AG09319 (cell line): ENCODE data around the gene ARHGAP10.

ENCODE experiments used
- DNase-seq: peaks from one replicate; pipeline ENCODE4 v3.0.0-alpha.2; 2010; ENCODE audit warnings: low read depth; ENCODE audit errors: extremely low read depth
- TF ChIP-seq, protein P1 (sequence below): IDR thresholded peaks from 2 replicates; pipeline ENCODE4 v1.5.1; 2011; ENCODE audit warnings: low read depth, mild to moderate bottlenecking, inconsistent platforms, low read length, moderate library complexity

The ARHGAP10 gene

GRCh38 chr4:148022975-148023374 lies 291.1 kb downstream of the ARHGAP10 start:
- no peak for DNase-seq
- TF ChIP-seq, protein P1, sequence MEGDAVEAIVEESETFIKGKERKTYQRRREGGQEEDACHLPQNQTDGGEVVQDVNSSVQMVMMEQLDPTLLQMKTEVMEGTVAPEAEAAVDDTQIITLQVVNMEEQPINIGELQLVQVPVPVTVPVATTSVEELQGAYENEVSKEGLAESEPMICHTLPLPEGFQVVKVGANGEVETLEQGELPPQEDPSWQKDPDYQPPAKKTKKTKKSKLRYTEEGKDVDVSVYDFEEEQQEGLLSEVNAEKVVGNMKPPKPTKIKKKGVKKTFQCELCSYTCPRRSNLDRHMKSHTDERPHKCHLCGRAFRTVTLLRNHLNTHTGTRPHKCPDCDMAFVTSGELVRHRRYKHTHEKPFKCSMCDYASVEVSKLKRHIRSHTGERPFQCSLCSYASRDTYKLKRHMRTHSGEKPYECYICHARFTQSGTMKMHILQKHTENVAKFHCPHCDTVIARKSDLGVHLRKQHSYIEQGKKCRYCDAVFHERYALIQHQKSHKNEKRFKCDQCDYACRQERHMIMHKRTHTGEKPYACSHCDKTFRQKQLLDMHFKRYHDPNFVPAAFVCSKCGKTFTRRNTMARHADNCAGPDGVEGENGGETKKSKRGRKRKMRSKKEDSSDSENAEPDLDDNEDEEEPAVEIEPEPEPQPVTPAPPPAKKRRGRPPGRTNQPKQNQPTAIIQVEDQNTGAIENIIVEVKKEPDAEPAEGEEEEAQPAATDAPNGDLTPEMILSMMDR, result no peak

GRCh38 chr4:148023512-148024181 lies 291.8 kb downstream of the ARHGAP10 start:
- TF ChIP-seq, protein P1, result no peak
- DNase-seq, result no peak

DNA sequence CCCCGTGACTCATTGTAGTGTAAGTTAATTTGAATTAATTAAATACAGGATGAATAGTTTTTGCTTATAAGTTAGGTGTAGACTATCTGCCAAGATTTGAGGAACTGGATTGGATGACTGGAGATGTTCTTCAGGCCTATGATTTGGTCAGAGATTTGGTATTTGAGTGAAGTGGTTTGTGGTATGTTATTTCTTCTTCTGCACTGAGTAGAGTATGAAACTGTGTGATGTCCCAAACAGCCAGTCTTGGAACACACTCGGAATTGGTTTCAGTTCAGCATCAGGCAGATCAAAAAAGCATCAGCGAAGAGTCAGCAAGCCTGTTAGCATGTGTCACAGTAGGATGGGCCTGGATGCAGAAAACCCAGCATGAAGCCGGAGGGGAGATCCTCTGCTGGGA lies 294.1 kb downstream of the ARHGAP10 start:
- peak; percentile 71 for DNase-seq
- TF ChIP-seq, protein P1, result no peak

DNA sequence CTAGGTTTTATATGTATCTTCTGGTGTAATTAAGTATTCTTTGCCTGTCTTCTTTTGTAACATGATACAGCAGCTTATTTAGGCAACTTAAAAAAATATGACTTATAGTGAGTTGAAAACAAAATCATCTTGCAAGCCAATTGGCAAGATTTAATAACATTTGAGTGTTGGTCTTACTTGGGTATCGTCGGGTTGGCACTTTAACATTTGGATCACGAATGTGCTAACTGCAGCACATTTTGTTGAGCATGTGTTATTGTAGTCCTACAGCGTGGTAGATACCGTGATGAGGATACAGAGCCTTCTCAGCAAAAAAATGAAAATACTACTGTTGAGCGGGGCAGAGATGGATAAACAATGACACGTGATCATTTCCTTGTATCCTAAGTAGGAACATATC lies 295.3 kb downstream of the ARHGAP10 start:
- TF ChIP-seq, protein P1, result no peak

DNA sequence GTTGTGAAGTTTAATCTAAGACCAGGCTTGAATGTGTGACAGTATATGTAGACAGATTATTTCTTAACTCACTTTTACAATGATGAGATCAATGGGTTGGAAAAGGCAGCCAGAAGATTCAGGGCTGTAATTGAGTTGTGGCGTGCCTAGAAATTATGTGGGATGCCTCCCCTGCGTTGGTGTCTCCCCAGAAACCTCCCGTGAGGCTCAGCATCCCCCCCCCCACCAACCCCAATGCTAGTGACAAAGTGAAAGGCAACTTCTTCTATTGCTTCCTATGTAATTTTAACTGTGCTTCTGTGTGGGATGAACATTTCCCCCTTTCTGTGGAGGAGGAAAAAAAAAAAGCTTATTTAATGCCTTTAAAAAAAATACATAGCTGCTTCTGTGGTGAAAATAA lies 297.9 kb downstream of the ARHGAP10 start:
- TF ChIP-seq, protein P1, result no peak

More for the DNA sequence above, 295.3 kb downstream of the ARHGAP10 start:
- no peak for DNase-seq

DNA sequence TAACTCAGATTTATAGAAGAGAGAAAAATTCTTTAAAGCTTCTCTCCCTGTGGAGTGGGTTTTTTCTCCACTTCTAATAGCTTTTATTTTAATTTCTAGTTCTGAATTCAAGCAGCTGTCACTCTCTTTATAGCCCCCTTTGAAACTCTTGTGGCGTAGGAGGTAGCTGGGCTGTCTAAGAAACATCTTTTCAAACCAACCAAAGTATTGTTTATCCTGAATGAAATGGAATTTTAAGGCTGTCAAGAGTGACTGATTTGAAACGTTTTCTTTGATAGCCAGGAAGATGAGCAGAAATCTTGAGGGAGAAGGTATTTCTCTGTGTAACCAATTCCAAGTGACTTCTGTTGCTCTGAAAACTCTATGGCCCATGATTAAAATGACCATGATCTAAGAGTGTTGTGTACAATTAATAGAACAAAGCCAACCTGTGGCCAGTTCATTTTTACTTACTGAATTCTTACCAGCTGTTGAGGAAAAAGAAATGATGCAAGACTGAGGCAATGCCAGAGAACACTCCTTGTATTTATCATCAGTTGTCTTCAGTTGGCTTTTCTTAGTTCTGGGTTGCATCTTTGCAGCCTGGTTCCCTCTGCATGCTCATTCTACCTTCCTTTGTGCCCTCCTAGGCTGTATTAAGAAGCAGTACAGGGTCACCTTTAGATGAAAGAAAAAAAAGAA lies 298.4 kb downstream of the ARHGAP10 start:
- TF ChIP-seq, protein P1, result no peak
- DNase-seq, result peak; percentile 73

More for the DNA sequence above, 297.9 kb downstream of the ARHGAP10 start:
- DNase-seq, result no peak

DNA sequence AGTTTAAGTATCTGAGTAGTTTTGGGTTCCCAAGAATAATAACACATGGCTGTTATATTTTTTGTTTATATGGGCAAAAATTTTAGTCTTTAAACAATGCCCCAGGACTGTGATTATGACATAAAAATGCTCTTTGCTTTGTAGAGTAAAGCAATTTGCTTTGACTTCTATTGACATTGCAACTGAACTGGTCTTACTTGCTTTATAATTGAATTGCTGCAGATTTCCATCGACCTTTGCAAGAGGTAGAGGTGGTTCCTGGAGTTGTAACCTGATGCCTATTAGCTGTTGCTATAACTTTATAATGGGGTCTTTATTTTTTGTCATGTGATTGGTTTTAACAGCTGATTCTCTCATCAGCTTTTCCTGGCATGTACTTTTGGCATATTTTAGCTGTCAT lies 302.9 kb downstream of the ARHGAP10 start:
- DNase-seq, result no peak
- TF ChIP-seq, protein P1, result no peak
